HG03097 (cell line): ENCODE results near the gene ASB1.

Source experiments
- ATAC-seq: cut with Tn5 transposase; IDR thresholded peaks from one replicate; pipeline ENCODE4 v1.9.1; 2021; ENCODE audit not compliant: unreplicated experiment, low FRiP score

The ASB1 gene

GRCh38 chr2:238422285-238422684, 4.4 kb upstream of the ASB1 start:
- no peak for ATAC-seq

- no peak for ATAC-seq
Measured at GRCh38 chr2:238422940-238423339, 3.8 kb upstream of the ASB1 start.

- no peak for ATAC-seq
Measured at GRCh38 chr2:238423561-238424312, 3.0 kb upstream of the ASB1 start.

- no peak for ATAC-seq
Measured at GRCh38 chr2:238424313-238424700, 2.4 kb upstream of the ASB1 start.

DNA sequence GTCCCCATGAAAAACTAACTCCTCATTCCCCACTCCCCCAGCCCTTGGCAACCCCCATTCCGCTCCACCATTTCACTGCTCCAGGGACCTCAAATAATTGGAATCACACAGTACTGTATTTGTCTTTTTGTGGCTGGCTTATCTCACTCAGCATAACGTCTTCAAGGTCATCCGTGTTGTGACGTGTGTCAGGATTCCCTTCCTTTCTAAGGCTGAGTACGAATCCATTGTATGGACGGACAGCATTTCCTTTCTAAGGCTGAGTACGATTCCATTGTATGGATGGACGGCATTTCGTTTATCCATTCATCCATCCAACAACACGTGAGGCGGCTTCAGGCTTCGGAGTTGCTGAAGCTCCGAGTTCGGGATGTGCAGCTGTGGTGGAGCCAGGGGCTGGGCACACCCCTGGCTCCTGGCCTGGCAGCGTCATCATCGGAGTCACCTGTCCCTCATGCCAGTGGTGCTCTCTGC, 1.2 kb upstream of the ASB1 start:
- ATAC-seq = no peak

DNA sequence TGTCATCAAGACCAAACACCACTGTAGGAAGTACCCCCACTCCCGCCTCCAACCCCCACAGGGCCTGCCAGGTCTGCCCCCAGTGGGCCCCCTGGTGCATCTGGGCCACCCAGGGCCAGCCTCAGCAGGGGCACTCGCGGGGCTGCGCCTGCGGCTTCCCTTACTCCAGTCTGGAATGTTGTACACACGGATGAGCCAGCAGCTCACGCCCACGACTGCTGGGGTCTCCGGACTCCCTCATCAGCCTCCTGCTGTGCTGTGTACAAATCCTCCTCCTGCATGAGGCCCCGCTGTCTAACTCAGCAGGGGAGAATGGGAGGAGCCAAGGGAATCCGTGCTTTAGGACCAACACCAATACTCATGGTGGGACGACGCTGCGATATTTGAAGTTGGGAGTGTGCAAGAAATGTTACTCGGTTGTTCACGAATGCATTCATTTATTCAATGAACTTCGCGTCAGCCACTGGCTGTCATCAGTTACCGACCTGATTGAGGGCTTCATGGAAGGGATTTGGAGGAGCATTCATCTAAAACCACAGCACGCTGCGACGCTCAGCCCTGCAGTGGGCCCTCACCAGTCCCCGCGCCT, 654 bp upstream of the ASB1 start:
- ATAC-seq = no peak

DNA sequence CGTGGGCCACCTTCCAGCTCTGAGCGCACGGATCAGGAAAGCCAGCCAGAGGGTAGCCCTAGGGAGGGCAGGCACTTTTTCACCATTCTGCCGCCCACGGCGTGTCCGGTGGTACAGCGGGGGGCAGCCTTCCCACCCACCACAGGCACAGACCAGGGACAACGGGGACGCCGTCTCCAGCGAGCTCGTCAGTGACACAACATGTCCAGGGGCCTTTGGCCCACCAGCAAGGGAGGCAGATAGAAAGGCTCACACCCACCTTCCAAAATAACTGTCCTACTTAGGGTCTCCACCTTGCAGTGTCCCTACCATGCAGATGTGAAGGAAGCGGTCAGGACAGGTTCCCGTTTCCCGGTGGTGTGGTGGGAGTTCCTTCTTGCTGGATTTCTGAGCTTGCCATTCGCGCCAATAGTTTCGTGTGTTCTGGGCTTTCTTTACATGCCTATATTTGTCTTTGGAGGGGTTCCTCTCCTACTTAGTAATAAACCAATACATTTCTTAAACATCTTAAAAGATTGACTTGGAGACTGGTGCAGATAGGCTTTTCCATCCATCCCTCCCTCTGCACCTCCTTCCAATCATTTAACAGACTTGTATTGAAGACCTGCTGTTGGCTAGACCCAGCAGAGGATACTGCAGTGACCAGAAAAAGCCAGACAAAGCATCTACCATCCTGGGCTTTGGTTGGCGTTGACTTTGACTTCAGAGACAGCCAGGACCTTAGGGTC, 872 bp downstream of the ASB1 start:
- no peak for ATAC-seq

DNA sequence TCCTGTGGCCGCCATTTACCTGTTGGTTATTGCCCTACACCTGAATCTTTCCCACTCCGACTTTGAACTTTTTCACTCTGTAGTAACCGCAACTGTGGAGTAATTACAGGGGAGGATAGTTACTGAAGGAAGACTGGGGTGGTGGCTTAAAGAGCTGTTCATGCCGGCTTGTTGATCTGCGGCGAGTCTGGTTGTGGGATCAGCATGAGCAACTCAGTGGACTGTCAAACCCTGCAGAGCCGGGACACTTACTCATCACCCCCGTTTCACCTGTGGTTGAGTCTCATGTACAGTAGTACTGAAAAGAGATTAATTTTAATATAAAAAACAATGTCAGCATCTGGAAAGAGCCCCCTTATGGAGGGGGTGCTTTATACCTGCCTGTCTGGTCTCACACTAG, 2.1 kb downstream of the ASB1 start:
- ATAC-seq = no peak

GRCh38 chr2:238430781-238431180, 4.1 kb downstream of the ASB1 start:
- no peak for ATAC-seq

DNA sequence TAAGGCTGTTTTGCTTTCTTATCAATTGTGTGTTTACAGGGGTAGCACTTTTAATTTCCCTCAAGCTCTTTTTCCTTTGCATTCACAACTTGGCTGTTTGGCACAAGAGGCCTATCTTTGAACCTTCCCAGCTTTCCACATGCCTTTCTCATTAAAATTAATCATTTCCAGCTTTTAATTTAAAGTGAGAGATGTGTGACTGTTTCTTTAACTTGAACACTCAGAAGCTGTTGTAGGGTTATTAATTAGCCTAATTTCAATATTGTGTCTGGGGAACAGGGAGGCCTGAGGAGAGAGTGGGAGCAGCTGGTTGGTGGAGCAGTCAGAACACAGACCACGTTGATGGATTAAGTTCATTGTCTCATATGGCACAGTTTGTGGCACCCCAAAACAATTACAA, 4.7 kb downstream of the ASB1 start:
- no peak for ATAC-seq

DNA sequence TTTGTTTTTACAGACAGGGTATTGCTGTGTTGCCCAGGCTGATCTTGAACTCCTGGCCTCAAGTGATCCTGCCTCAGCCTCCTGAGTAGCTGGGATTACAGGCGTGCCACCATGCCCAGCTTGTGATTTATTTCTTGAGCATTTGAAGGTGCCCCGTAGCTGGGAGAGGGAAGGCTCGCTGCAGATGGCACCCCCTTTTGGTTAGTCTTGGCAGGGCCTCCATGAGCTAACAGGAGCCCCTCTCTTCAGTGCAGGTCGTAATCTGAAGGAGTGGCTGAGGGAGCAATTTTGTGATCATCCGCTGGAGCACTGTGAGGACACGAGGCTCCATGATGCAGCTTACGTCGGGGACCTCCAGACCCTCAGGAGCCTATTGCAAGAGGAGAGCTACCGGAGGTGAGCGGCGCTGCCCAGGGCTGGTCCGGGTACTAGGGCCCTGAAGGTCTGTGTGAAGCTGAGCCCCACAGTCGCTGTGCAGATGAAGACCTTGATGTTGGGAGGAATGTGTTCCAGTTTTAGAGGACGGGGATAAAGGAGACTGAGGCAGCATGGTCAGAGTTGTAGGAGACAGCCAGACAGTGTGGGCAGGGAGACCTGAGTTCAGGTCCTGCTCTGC, 6.7 kb downstream of the ASB1 start:
- ATAC-seq = no peak

- ATAC-seq = no peak
Measured at GRCh38 chr2:238433941-238434845, 7.5 kb downstream of the ASB1 start.

- no peak for ATAC-seq
Measured at GRCh38 chr2:238434846-238435751, 8.4 kb downstream of the ASB1 start.

- no peak for ATAC-seq
Measured at GRCh38 chr2:238435752-238436096, 9.0 kb downstream of the ASB1 start.

- no peak for ATAC-seq
Measured at GRCh38 chr2:238438856-238439849, 12.4 kb downstream of the ASB1 start.

DNA sequence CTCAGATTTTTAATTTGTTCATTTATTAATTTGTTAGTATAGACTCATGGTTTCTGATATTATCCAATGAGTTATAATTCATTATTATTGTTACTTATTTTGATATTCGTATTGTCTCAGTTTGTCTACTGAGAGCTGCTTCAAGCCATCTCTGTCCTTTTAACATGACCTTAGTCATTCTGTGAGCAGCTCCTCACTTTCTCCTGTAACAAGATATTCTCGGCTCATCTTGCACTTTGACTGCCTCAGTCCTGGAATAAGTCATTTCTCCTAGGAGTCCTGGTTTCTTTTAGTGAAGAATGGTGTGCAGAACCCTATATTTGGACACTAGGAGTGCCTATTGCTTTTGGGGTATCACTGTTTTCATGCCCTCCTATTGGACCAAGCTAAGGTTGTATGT, 13.2 kb downstream of the ASB1 start:
- no peak for ATAC-seq

DNA sequence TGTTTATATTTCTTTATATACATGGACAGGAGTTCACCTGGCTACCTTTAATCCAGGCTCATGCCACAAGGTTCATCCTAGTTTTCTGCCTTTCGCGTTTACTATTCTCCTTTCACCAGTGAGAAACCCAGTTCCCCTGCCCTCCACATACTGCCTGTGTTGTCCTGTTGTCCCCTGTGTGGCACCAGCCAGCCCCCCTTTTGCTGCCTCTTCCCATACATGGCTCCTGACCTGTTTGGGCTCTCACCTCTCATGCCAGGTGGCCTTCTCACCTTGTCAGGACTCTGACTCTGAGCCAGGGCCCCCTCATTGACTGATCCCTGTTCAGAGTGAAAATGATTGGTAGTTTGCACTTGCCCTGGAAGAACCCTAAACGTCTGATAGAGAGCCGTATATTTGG, 13.6 kb downstream of the ASB1 start:
- no peak for ATAC-seq

DNA sequence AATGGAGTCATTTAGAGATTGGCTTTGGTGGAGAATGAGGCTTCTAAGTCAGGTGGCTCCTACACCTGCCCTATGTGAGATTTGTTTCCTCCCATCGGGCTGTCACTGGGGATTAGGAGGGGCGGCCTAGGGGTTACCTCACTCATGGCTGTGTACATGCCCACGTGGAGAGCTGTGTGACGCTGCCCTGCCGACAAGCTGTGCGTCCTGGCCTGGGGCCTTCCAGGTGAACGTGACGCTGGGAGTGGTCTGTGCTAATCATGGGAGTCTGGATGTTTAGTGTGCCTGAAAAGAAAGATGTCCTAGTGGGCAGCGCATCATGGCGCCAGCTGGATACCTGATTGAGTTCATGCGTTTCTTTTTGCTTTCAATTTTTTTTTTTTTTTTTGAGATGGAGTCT, 14.0 kb downstream of the ASB1 start:
- no peak for ATAC-seq
